GM19025 (cell line): Measurements from ENCODE around the gene TSHZ2.

Source experiments
- ATAC-seq: cut with Tn5 transposase; IDR thresholded peaks from one replicate; pipeline ENCODE4 v1.9.1; 2021; ENCODE audit warnings: mild to moderate bottlenecking, low read depth, moderate library complexity; ENCODE audit not compliant: unreplicated experiment

TSHZ2 gene

GRCh38 chr20:53180928-53181362 lies 208.8 kb downstream of the TSHZ2 start:
- no peak for ATAC-seq

- ATAC-seq = no peak
Observed at GRCh38 chr20:53181866-53182376, 209.8 kb downstream of the TSHZ2 start.

GRCh38 chr20:53183181-53183580 lies 211.0 kb downstream of the TSHZ2 start:
- no peak for ATAC-seq

- no peak for ATAC-seq
Observed at GRCh38 chr20:53186635-53187034, 214.5 kb downstream of the TSHZ2 start.

- ATAC-seq = no peak
Observed at GRCh38 chr20:53187392-53188068, 215.4 kb downstream of the TSHZ2 start.

- no peak for ATAC-seq
Observed at GRCh38 chr20:53190225-53190624, 218.1 kb downstream of the TSHZ2 start.

GRCh38 chr20:53191957-53192356 lies 219.8 kb downstream of the TSHZ2 start:
- no peak for ATAC-seq

- ATAC-seq = no peak
Observed at GRCh38 chr20:53194306-53195290, 222.4 kb downstream of the TSHZ2 start.

GRCh38 chr20:53195876-53196610 lies 223.9 kb downstream of the TSHZ2 start:
- no peak for ATAC-seq

GRCh38 chr20:53201588-53201987 lies 229.4 kb downstream of the TSHZ2 start:
- no peak for ATAC-seq

- no peak for ATAC-seq
Observed at GRCh38 chr20:53202777-53203176, 230.6 kb downstream of the TSHZ2 start.

- ATAC-seq = no peak
Observed at GRCh38 chr20:53205046-53205445, 232.9 kb downstream of the TSHZ2 start.

- ATAC-seq = no peak
Observed at GRCh38 chr20:53208110-53208832, 236.1 kb downstream of the TSHZ2 start.

GRCh38 chr20:53210041-53210440 lies 237.9 kb downstream of the TSHZ2 start:
- no peak for ATAC-seq

GRCh38 chr20:53210931-53211330 lies 238.8 kb downstream of the TSHZ2 start:
- no peak for ATAC-seq

- ATAC-seq = no peak
Observed at GRCh38 chr20:53212018-53212417, 239.9 kb downstream of the TSHZ2 start.

- no peak for ATAC-seq
Observed at GRCh38 chr20:53214392-53214791, 242.2 kb downstream of the TSHZ2 start.

- no peak for ATAC-seq
Observed at GRCh38 chr20:53215166-53215565, 243.0 kb downstream of the TSHZ2 start.

- no peak for ATAC-seq
Observed at GRCh38 chr20:53216478-53216855, 244.3 kb downstream of the TSHZ2 start.
